KMS-11 (cell line): ENCODE measurements around the gene TREX2.

ENCODE experiments used
- H2AFZ ChIP-seq: fragments of 200-600 bp; sonication (generic); 2 replicates; pipeline ENCODE4 v1.6.1; 2016; ENCODE audit warnings: antibody characterized with exemption, mixed run types, low read depth
- H3K27ac ChIP-seq: fragments of 200-600 bp; sonication (generic); 2 replicates; pipeline ENCODE4 v1.6.1; 2016; ENCODE audit warnings: mild to moderate bottlenecking, mixed run types
- H3K27me3 ChIP-seq: fragments of 200-600 bp; sonication (generic); 2 replicates; pipeline ENCODE4 v1.6.1; 2017; ENCODE audit warnings: mild to moderate bottlenecking, low read depth, mixed run types, moderate library complexity; ENCODE audit not compliant: insufficient read depth
- H3K36me3 ChIP-seq: fragments of 200-600 bp; sonication (generic); 2 replicates; pipeline ENCODE4 v1.6.1; 2017; ENCODE audit warnings: mild to moderate bottlenecking, mixed run types; ENCODE audit not compliant: insufficient read depth
- H3K4me1 ChIP-seq: fragments of 200-600 bp; sonication (generic); 2 replicates; pipeline ENCODE4 v1.6.1; 2016; ENCODE audit warnings: mild to moderate bottlenecking, low read depth, mixed run types; ENCODE audit not compliant: poor library complexity, severe bottlenecking
- H3K4me2 ChIP-seq: fragments of 200-600 bp; sonication (generic); 2 replicates; pipeline ENCODE4 v1.7.0; 2016; ENCODE audit warnings: mild to moderate bottlenecking, mixed run types
- H3K4me3 ChIP-seq: fragments of 200-600 bp; sonication (generic); IDR thresholded peaks from 2 replicates; pipeline ENCODE4 v1.6.1; 2017; ENCODE audit warnings: low read depth, low read length, mixed read lengths; ENCODE audit not compliant: insufficient read depth
- H3K79me2 ChIP-seq: fragments of 200-600 bp; sonication (generic); 2 replicates; pipeline ENCODE4 v1.6.1; 2016; ENCODE audit warnings: low read depth, mixed run types; ENCODE audit not compliant: insufficient read depth
- H3K9ac ChIP-seq: fragments of 200-600 bp; sonication (generic); 2 replicates; pipeline ENCODE4 v1.6.1; 2016; ENCODE audit warnings: mild to moderate bottlenecking, mixed run types
- H4K20me1 ChIP-seq: fragments of 200-600 bp; sonication (generic); 2 replicates; pipeline ENCODE4 v1.6.1; 2016; ENCODE audit warnings: mild to moderate bottlenecking, mixed run types; ENCODE audit not compliant: insufficient read depth
- TF ChIP-seq, protein P1 (sequence below): fragments of 200-600 bp; sonication (generic); conservative IDR thresholded peaks from 2 replicates; pipeline ENCODE4 v1.6.1; 2017; ENCODE audit warnings: low read depth, mild to moderate bottlenecking, antibody characterized with exemption, low read length, moderate library complexity, mixed read lengths

The TREX2 gene

GRCh38 chrX:153471663-153472280, 25.9 kb upstream of the TREX2 start:
- H3K4me1 ChIP-seq: no peaks in the 10 kb centered on the region

GRCh38 chrX:153470411-153471363, 24.8 kb upstream of the TREX2 start, which contains the start of gene HAUS7:
TSS of gene HAUS7 (minus strand) at chrX:153470576. CDS start at chrX:153470557, 19 bp downstream.
- no peaks in the 10 kb centered on the region; the same call in 1 of the 2 replicates for H3K79me2 ChIP-seq

More at GRCh38 chrX:153471663-153472280, 25.9 kb upstream of the TREX2 start:
- Histone ChIP-seq H3K9ac (no peak overlapping the region), H3K4me3 (no peak overlapping the region), H3K79me2 (no peaks in the 10 kb centered on the region; the same call in 1 of the 2 replicates), H3K36me3 (no peaks in the 10 kb centered on the region), H2AFZ (no peak overlapping the region), H4K20me1 (no peaks in the 10 kb centered on the region), H3K27me3 (peaks cover 8% of the 10 kb centered on the region; the same call in 1 of the 2 replicates), H3K4me2 (no peak overlapping the region), H3K27ac (no peak overlapping the region)
- TF ChIP-seq, protein P1, sequence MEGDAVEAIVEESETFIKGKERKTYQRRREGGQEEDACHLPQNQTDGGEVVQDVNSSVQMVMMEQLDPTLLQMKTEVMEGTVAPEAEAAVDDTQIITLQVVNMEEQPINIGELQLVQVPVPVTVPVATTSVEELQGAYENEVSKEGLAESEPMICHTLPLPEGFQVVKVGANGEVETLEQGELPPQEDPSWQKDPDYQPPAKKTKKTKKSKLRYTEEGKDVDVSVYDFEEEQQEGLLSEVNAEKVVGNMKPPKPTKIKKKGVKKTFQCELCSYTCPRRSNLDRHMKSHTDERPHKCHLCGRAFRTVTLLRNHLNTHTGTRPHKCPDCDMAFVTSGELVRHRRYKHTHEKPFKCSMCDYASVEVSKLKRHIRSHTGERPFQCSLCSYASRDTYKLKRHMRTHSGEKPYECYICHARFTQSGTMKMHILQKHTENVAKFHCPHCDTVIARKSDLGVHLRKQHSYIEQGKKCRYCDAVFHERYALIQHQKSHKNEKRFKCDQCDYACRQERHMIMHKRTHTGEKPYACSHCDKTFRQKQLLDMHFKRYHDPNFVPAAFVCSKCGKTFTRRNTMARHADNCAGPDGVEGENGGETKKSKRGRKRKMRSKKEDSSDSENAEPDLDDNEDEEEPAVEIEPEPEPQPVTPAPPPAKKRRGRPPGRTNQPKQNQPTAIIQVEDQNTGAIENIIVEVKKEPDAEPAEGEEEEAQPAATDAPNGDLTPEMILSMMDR: no peak

GRCh38 chrX:153469811-153470410, 24.1 kb upstream of the TREX2 start:
- no peaks in the 10 kb centered on the region for H3K36me3 ChIP-seq
- H4K20me1 ChIP-seq: no peaks in the 10 kb centered on the region
- peak overlapping the region; percentile 39; the same call in 1 of the 2 replicates for H3K27ac ChIP-seq
- H3K27me3 ChIP-seq: no peaks in the 10 kb centered on the region
- no peak overlapping the region for H3K4me3 ChIP-seq
- H3K4me1 ChIP-seq: no peaks in the 10 kb centered on the region
- no peaks in the 10 kb centered on the region; the same call in 1 of the 2 replicates for H3K79me2 ChIP-seq
- H2AFZ ChIP-seq: peak overlapping the region; percentile 41; the same call in 1 of the 2 replicates
- TF ChIP-seq, protein P1: no peak
- H3K9ac ChIP-seq: peak overlapping the region; percentile 76; the same call in 1 of the 2 replicates
- peak overlapping the region; percentile 73 for H3K4me2 ChIP-seq

More at GRCh38 chrX:153470411-153471363, 24.8 kb upstream of the TREX2 start, which contains the start of gene HAUS7:
- Histone ChIP-seq H3K4me2 (peak within 1 kb of the TSS; percentile 73), H2AFZ (peak within 1 kb of the TSS; percentile 41; the same call in 1 of the 2 replicates), H3K4me3 (no peak within 1 kb of the TSS), H3K27ac (peak within 1 kb of the TSS; percentile 39; the same call in 1 of the 2 replicates), H3K27me3 (no peaks in the 10 kb centered on the region; the same call in 1 of the 2 replicates), H3K4me1 (no peaks in the 10 kb centered on the region), H3K9ac (peak within 1 kb of the TSS; percentile 76; the same call in 1 of the 2 replicates), H4K20me1 (no peaks in the 10 kb centered on the region), H3K36me3 (no peaks in the 10 kb centered on the region)
- TF ChIP-seq, protein P1: peak; percentile 58

- TF ChIP-seq, protein P1: no peak
- Histone ChIP-seq H2AFZ (no peak overlapping the region), H3K27me3 (no peaks in the 10 kb centered on the region), H3K4me2 (no peak overlapping the region), H3K4me3 (no peak overlapping the region), H3K9ac (no peak overlapping the region), H3K4me1 (no peaks in the 10 kb centered on the region), H3K79me2 (no peaks in the 10 kb centered on the region; the same call in 1 of the 2 replicates), H3K36me3 (no peaks in the 10 kb centered on the region), H4K20me1 (no peaks in the 10 kb centered on the region), H3K27ac (no peak overlapping the region)
Measured at GRCh38 chrX:153468008-153468580, 22.2 kb upstream of the TREX2 start.
